ENCODE data around the gene SAMD11. TPM values are rescaled to one million over a fixed set of nuclear protein-coding genes. Genes with fewer than 3 reads are reported as not detected.

The SAMD11 gene
- total RNA-seq, 1 experiment from 2014 or later = 13.5 TPM

GRCh38 chr1:918353-918752 lies 5.4 kb upstream of the SAMD11 start:
- peaks cover 100% of the 10 kb centered on the region for H3K27me3 Mint-ChIP-seq (ENCODE audit: low read depth)

More at GRCh38 chr1:918353-918752, 5.4 kb upstream of the SAMD11 start:
- H3K4me3 Mint-ChIP-seq = 0 out of 5 replicates have a peak overlapping the region, but pooled peaks of 1 of the 2 experiments have one; percentile 3
- H2AK5ac ChIP-seq (ENCODE audit: insufficient read length, low read length) = no peak overlapping the region
- no peak overlapping the region for H2BK120ac ChIP-seq (ENCODE audit: low read depth, low read length, poor library complexity, severe bottlenecking)
- no peak overlapping the region for H4K91ac ChIP-seq (ENCODE audit: insufficient read length, low read depth, low read length)
- H3K9me3 Mint-ChIP-seq = peaks cover 1 to 5% of the 10 kb centered on the region in 2 experiments; a peak in 2 of 5 replicates
- H2BK15ac ChIP-seq (ENCODE audit: low read depth, low read length) = no peak overlapping the region
- no peak overlapping the region for H3K18ac ChIP-seq (ENCODE audit: insufficient read length, low read depth, low read length)
- no peak overlapping the region for H3K23ac ChIP-seq (ENCODE audit: insufficient read length, low read depth, low read length)
- no peak overlapping the region for H2BK12ac ChIP-seq (ENCODE audit: insufficient read length, low read depth, low read length)
- no CpG with 5 or more reads among the region's 15 CpGs for WGBS (ENCODE audit: extremely low coverage, insufficient read length, low lambda C conversion rate)
- no peaks in the 10 kb centered on the region for H3K4me1 ChIP-seq (ENCODE audit: insufficient read depth, low read length)
- no peak overlapping the region for H3K27ac ChIP-seq (ENCODE audit: insufficient read length, low read depth, low read length)
- peaks cover 36% of the 10 kb centered on the region for H3K27me3 ChIP-seq (ENCODE audit: insufficient read depth, low read length)
- H3K14ac ChIP-seq (ENCODE audit: insufficient read depth, low read length) = no peak overlapping the region
- no peak overlapping the region for H2AFZ ChIP-seq (ENCODE audit: low read length)
- H4K5ac ChIP-seq (ENCODE audit: insufficient read length, low read depth, low read length) = no peak overlapping the region
- DNase-seq = no peak
- TF ChIP-seq CTCF (conservative IDR thresholded peaks at IDR 0.05) = no peak
- peaks cover 6% of the 10 kb centered on the region for H4K20me1 ChIP-seq (ENCODE audit: control insufficient read depth, insufficient read depth, insufficient read length)
- no peaks in the 10 kb centered on the region for H3K9me3 ChIP-seq (ENCODE audit: control insufficient read depth, low read depth, low read length)
- no peak overlapping the region for H2BK20ac ChIP-seq (ENCODE audit: low read depth, low read length, poor library complexity, severe bottlenecking)
- H3K9ac ChIP-seq (ENCODE audit: extremely low read depth, insufficient read length, low read length) = no peak overlapping the region
- no peak overlapping the region for H4K8ac ChIP-seq (replicated peaks; ENCODE audit: insufficient read length, low read depth, low read length)
- no peak overlapping the region for H3T11ph ChIP-seq (ENCODE audit: low read length)
- H3K4ac ChIP-seq (ENCODE audit: low read depth, low read length) = no peak overlapping the region
- H3K56ac ChIP-seq (ENCODE audit: insufficient read length, low read depth, low read length) = no peak overlapping the region
- no peak overlapping the region for H3K4me2 ChIP-seq (ENCODE audit: insufficient read depth, insufficient read length, low read length)
- H3K4me1 Mint-ChIP-seq = peaks cover 16 to 21% of the 10 kb centered on the region in 2 experiments
- H3K79me2 ChIP-seq (ENCODE audit: insufficient read depth, low read length) = no peaks in the 10 kb centered on the region
- peaks cover 0 to 4% (median 0%) of the 10 kb centered on the region in 3 experiments; a peak in 3 of 7 replicates for H3K36me3 Mint-ChIP-seq (ENCODE audit: insufficient read depth in 1 of 3, low read depth in 3 of 3)
- no peak overlapping the region for H3K27ac Mint-ChIP-seq
- no peaks in the 10 kb centered on the region for H3K79me1 ChIP-seq (ENCODE audit: insufficient read depth, low read depth, low read length, poor library complexity, severe bottlenecking)
- no peaks in the 10 kb centered on the region for H3K23me2 ChIP-seq (ENCODE audit: insufficient read length, low read depth, low read length, poor library complexity, severe bottlenecking)
- H2BK5ac ChIP-seq (ENCODE audit: insufficient read length, low read length) = no peak overlapping the region

Data from H9 (cell line).